Vagina (tissue), 2 donors: ENCODE data around the gene GBF1. TPM values are rescaled to one million over a fixed set of nuclear protein-coding genes. Genes with fewer than 3 reads are reported as not detected.
"Not testable (repeated sequence)": the region's sequence is repeated elsewhere in the genome, so short reads cannot be mapped to it uniquely, and the experiment has no call there.

Experiments
- DNase-seq, 2 donors: peaks; one replicate each; pipeline ENCODE4 v3.0.0-alpha.2; 2017; ENCODE audit errors: extremely low spot score in 2 of 2
- H3K27ac ChIP-seq: fragments of 200-600 bp; sonication (generic); one replicate; pipeline ENCODE4 v1.5.1; 2019
- H3K27me3 ChIP-seq: fragments of 200-600 bp; sonication (generic); one replicate; pipeline ENCODE4 v1.5.1; 2019
- H3K36me3 ChIP-seq, 2 donors: fragments of 200-600 bp; sonication (generic); one replicate each; pipeline ENCODE4 v1.5.1; 2017 to 2019
- H3K4me1 ChIP-seq: fragments of 200-600 bp; sonication (generic); one replicate; pipeline ENCODE4 v1.5.1; 2019
- H3K4me3 ChIP-seq, 2 donors: fragments of 200-600 bp; sonication (generic); 1 replicate in 1 of 2; 2 replicates in 1 of 2; pipeline ENCODE4 v1.5.1; 2016 to 2019
- H3K9me3 ChIP-seq: fragments of 200-600 bp; sonication (generic); one replicate; pipeline ENCODE4 v1.5.1; 2019
- CTCF ChIP-seq, 3 experiments: fragments of 450-650 bp in 2 of 3; fragments of 200-600 bp in 1 of 3; sonication (generic) in 1 of 3; IDR thresholded peaks; one replicate each; pipeline ENCODE4 v1.5.1; 2017 to 2019; ENCODE audit warnings: antibody characterized with exemption in 3 of 3, mild to moderate bottlenecking in 2 of 3, moderate library complexity in 2 of 3
- POLR2A ChIP-seq, 2 donors: fragments of 450-650 bp; IDR thresholded peaks; one replicate each; pipeline ENCODE4 v1.6.1; 2017; ENCODE audit warnings: antibody characterized with exemption in 2 of 2, mild to moderate bottlenecking in 2 of 2, moderate library complexity in 2 of 2
- POLR2AphosphoS5 ChIP-seq, 2 donors: sonication (generic); formaldehyde crosslinking; IDR thresholded peaks; one replicate each; pipeline ENCODE4 v1.9.0; 2017; ENCODE audit warnings: antibody characterized with exemption in 2 of 2, mild to moderate bottlenecking in 2 of 2, low read depth in 1 of 2; ENCODE audit not compliant: insufficient read depth in 1 of 2
- intact Hi-C: fragments of 100-400 bp; cut with DNase I; formaldehyde crosslinking; loops from one replicate; pipeline ENCODE4 v1.15.1; 2023
- total RNA-seq: library from RNA; depleted of rRNA; stranded (reverse); fragments of >200 nt; gene quantifications from one replicate; pipeline ENCODE4 v1.2.3, GENCODE V29; 2016

Gene GBF1
- total RNA-seq, 1 donor from 2014 or later, result 48.9 TPM

GRCh38 chr10:102298899-102299298, 53.6 kb downstream of the GBF1 start:
- no peaks in the 10 kb centered on the region for H3K36me3 ChIP-seq
- DNase-seq, result no peak
- H3K4me1 ChIP-seq, result peaks cover 10% of the 10 kb centered on the region
- intact Hi-C loops, result no loop called here
- no peaks in the 10 kb centered on the region for H3K9me3 ChIP-seq
- TF ChIP-seq CTCF (IDR thresholded peaks at IDR 0.05), result no peak
- no peak overlapping the region for H3K4me3 ChIP-seq
- H3K27ac ChIP-seq, result no peak overlapping the region
- H3K27me3 ChIP-seq, result no peaks in the 10 kb centered on the region

GRCh38 chr10:102299873-102300272, 54.5 kb downstream of the GBF1 start:
- TF ChIP-seq POLR2A (IDR thresholded peaks at IDR 0.05) (no peak), CTCF (IDR thresholded peaks at IDR 0.05) (no peak), POLR2AphosphoS5 (IDR thresholded peaks at IDR 0.05; ENCODE audit: insufficient read depth in 1 of 2, low read depth in 1 of 2) (no peak)
- no peak overlapping the region for H3K4me3 ChIP-seq
- H3K4me1 ChIP-seq, result peaks cover 10% of the 10 kb centered on the region
- H3K9me3 ChIP-seq, result no peaks in the 10 kb centered on the region
- intact Hi-C loops, result no loop called here
- no peak overlapping the region for H3K27ac ChIP-seq
- no peaks in the 10 kb centered on the region for H3K36me3 ChIP-seq
- H3K27me3 ChIP-seq, result no peaks in the 10 kb centered on the region
- no peak for DNase-seq

- Histone ChIP-seq H3K27me3 (no peaks in the 10 kb centered on the region), H3K4me3 (no peak overlapping the region), H3K36me3 (no peaks in the 10 kb centered on the region), H3K4me1 (peaks cover 10% of the 10 kb centered on the region), H3K27ac (no peak overlapping the region), H3K9me3 (no peaks in the 10 kb centered on the region)
- DNase-seq, result no peak
- TF ChIP-seq POLR2A (IDR thresholded peaks at IDR 0.05), result no peak
- TF ChIP-seq CTCF (IDR thresholded peaks at IDR 0.05), result no peak
- TF ChIP-seq POLR2AphosphoS5 (IDR thresholded peaks at IDR 0.05; ENCODE audit: insufficient read depth in 1 of 2, low read depth in 1 of 2), result no peak
- intact Hi-C loops, result no loop called here
Measured at GRCh38 chr10:102300278-102300843, 55.0 kb downstream of the GBF1 start.

GRCh38 chr10:102300912-102301311, 55.6 kb downstream of the GBF1 start:
- H3K27ac ChIP-seq, DNase-seq, H3K4me3 ChIP-seq, H3K9me3 ChIP-seq, intact Hi-C loops, H3K36me3 ChIP-seq, H3K4me1 ChIP-seq, H3K27me3 ChIP-seq: not testable (repeated sequence)

- DNase-seq, H3K27ac ChIP-seq, H3K4me3 ChIP-seq, H3K27me3 ChIP-seq, intact Hi-C loops, H3K4me1 ChIP-seq, H3K36me3 ChIP-seq, H3K9me3 ChIP-seq: not testable (repeated sequence)
Measured at GRCh38 chr10:102301332-102301731, 56.0 kb downstream of the GBF1 start.

- H3K4me1 ChIP-seq, result peaks cover 6% of the 10 kb centered on the region
- intact Hi-C loops, result no loop called here
Measured at GRCh38 chr10:102302611-102303010, 57.3 kb downstream of the GBF1 start.

More at GRCh38 chr10:102302611-102303010, 57.3 kb downstream of the GBF1 start:
- no peak overlapping the region for H3K27ac ChIP-seq
- H3K4me3 ChIP-seq, result no peak overlapping the region
- H3K9me3 ChIP-seq, result no peaks in the 10 kb centered on the region
- no peak for DNase-seq
- TF ChIP-seq POLR2AphosphoS5 (IDR thresholded peaks at IDR 0.05; ENCODE audit: insufficient read depth in 1 of 2, low read depth in 1 of 2) (no peak), CTCF (IDR thresholded peaks at IDR 0.05) (no peak), POLR2A (IDR thresholded peaks at IDR 0.05) (no peak)
- no peaks in the 10 kb centered on the region for H3K27me3 ChIP-seq
- no peaks in the 10 kb centered on the region for H3K36me3 ChIP-seq
